Stimulated activated CD8-positive, alpha-beta memory T cell treated with anti-CD3 and anti-CD28 coated beads, Interleukin-7, amount 100 ng/mL, for 48 hours (primary cell): Measurements from ENCODE around the gene DLGAP1.

Experiments used
- DNase-seq, 2 donors: peaks; one replicate each; pipeline ENCODE4 v3.0.0-alpha.2; 2020; ENCODE audit warnings: low read depth in 1 of 2; ENCODE audit errors: extremely low read depth in 1 of 2

The DLGAP1 gene

GRCh38 chr18:3450012-3450798, 1004.9 kb downstream of the DLGAP1 start, which contains the start of gene TGIF1:
TSS of gene TGIF1 (plus strand) at chr18:3450172. CDS start at chr18:3450490, 318 bp downstream.
- no peak for DNase-seq

- no peak for DNase-seq
Measured at GRCh38 chr18:3449512-3450011, 1005.5 kb downstream of the DLGAP1 start.

GRCh38 chr18:3448838-3449511, 1006.1 kb downstream of the DLGAP1 start:
- DNase-seq, result peak; percentile 66 to 80

GRCh38 chr18:3447895-3448837, 1006.9 kb downstream of the DLGAP1 start:
- DNase-seq, result peak; percentile 76 to 81

GRCh38 chr18:3447068-3447894, 1007.8 kb downstream of the DLGAP1 start:
- DNase-seq, result no peak
